Prostate gland (tissue), 2 donors: Measurements from ENCODE around the gene PODN. TPM values are rescaled to one million over a fixed set of nuclear protein-coding genes. Genes with fewer than 3 reads are reported as not detected.

ENCODE experiments used
- DNase-seq: peaks from one replicate; pipeline ENCODE4 v3.0.0-alpha.2; 2019; ENCODE audit warnings: low spot score
- H3K27ac ChIP-seq, 2 donors: fragments of 200-600 bp; sonication (generic); 2 replicates each; pipeline ENCODE4 v1.5.1; 2017 to 2019
- H3K27me3 ChIP-seq: fragments of 200-600 bp; sonication (generic); replicated peaks from 2 replicates; pipeline ENCODE4 v1.5.1; 2019; ENCODE audit not compliant: insufficient read depth
- H3K36me3 ChIP-seq, 2 donors: fragments of 200-600 bp; sonication (generic); 1 replicate in 1 of 2; 2 replicates in 1 of 2; pipeline versions ENCODE4 v1.5.1 to v1.8.1; 2017 to 2019
- H3K4me1 ChIP-seq: fragments of 200-600 bp; sonication (generic); replicated peaks from 2 replicates; pipeline ENCODE4 v1.5.1; 2019
- H3K4me3 ChIP-seq, 2 donors: fragments of 200-600 bp; sonication (generic); 2 replicates each; pipeline ENCODE4 v1.5.1; 2017 to 2019
- H3K9me3 ChIP-seq: fragments of 200-600 bp; sonication (generic); 2 replicates; pipeline ENCODE4 v1.5.1; 2017
- POLR2A ChIP-seq: fragments of 450-650 bp; IDR thresholded peaks from one replicate; pipeline ENCODE4 v1.6.1; 2016; ENCODE audit warnings: antibody characterized with exemption, mild to moderate bottlenecking
- POLR2AphosphoS5 ChIP-seq: sonication (generic); formaldehyde crosslinking; IDR thresholded peaks from one replicate; pipeline ENCODE4 v1.6.1; 2017; ENCODE audit warnings: antibody characterized with exemption
- WGBS: methylation state at CpG from one replicate; pipeline ENCODE4 v1.1.5; 2018; 5-methylcytosine and 5-hydroxymethylcytosine counted together
- intact Hi-C: fragments of 100-400 bp; cut with DNase I; formaldehyde crosslinking; loops from one replicate; pipeline ENCODE4 v1.14.2; 2022
- total RNA-seq, 2 donors: library from RNA; depleted of rRNA; stranded (reverse); fragments of >200 nt; gene quantifications; one replicate each; pipeline ENCODE4 v1.1.0, GENCODE V29; 2016
- TF ChIP-seq, protein P1 (sequence below), 4 experiments: fragments of 200-600 bp in 2 of 4; fragments of 450-650 bp in 2 of 4; sonication (generic) in 2 of 4; IDR thresholded peaks; 1 replicate in 3 of 4; 2 replicates in 1 of 4; pipeline ENCODE4 v1.5.1; 2016 to 2019; ENCODE audit warnings: antibody characterized with exemption in 4 of 4, mild to moderate bottlenecking in 2 of 4, moderate library complexity in 2 of 4

Gene PODN
- total RNA-seq, 2 donors from 2014 or later = 11.6 to 92.7 TPM

DNA sequence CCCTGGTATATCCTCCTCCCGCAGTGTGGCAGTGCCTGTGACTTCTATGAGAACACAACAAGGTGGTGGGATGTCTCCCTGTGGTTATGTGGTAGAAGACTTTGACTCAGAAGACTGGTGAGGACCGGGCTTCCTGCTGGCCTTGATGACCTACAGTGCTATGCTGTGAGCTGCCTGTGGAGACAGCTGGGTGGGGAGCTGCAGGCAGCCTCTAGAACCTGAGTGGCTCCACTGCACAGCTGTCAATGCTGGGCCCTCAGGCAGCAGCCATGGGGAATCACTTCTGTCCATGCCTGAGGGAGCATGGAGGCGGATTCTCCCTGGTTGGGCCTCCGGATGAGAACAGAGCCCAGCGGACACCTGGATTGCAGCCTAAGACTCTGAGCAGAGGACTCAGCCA, 65.5 kb downstream of the PODN start:
- WGBS = 92% methylated on average over 5 of the region's 5 CpGs
- H3K27ac ChIP-seq = no peak overlapping the region
- TF ChIP-seq POLR2AphosphoS5 (no peak), POLR2A (no peak)
- TF ChIP-seq, protein P1, sequence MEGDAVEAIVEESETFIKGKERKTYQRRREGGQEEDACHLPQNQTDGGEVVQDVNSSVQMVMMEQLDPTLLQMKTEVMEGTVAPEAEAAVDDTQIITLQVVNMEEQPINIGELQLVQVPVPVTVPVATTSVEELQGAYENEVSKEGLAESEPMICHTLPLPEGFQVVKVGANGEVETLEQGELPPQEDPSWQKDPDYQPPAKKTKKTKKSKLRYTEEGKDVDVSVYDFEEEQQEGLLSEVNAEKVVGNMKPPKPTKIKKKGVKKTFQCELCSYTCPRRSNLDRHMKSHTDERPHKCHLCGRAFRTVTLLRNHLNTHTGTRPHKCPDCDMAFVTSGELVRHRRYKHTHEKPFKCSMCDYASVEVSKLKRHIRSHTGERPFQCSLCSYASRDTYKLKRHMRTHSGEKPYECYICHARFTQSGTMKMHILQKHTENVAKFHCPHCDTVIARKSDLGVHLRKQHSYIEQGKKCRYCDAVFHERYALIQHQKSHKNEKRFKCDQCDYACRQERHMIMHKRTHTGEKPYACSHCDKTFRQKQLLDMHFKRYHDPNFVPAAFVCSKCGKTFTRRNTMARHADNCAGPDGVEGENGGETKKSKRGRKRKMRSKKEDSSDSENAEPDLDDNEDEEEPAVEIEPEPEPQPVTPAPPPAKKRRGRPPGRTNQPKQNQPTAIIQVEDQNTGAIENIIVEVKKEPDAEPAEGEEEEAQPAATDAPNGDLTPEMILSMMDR (IDR thresholded peaks at IDR 0.05) = no peak

DNA sequence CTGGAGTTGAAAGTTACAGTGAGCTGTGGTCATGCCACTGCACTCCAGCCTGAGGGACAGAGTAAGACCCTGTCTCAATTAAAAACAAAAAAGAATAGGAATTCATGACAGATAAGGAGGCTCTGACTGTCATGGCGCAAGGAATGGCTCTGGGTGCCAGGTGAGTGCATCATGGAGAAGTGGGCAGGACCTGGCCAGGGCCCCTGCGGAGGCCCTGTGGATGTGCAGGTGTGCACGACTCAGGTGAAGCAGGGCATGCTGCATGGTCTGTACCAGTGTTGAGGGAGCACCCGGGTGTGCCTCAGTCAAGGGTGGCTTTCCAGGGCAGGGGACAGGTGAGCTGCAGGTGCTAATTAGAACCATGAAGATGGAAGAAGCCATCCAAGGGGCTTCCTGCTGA, 66.4 kb downstream of the PODN start:
- 92% methylated on average over 4 of the region's 4 CpGs for WGBS
- no peaks in the 10 kb centered on the region for H3K4me1 ChIP-seq

More for the DNA sequence above, 65.5 kb downstream of the PODN start:
- H3K36me3 ChIP-seq = no peaks in the 10 kb centered on the region
- no peak overlapping the region for H3K4me3 ChIP-seq
- no peaks in the 10 kb centered on the region for H3K27me3 ChIP-seq
- no peaks in the 10 kb centered on the region for H3K4me1 ChIP-seq
- intact Hi-C loops = no loop called here
- DNase-seq = no peak
- H3K9me3 ChIP-seq = no peaks in the 10 kb centered on the region

DNA sequence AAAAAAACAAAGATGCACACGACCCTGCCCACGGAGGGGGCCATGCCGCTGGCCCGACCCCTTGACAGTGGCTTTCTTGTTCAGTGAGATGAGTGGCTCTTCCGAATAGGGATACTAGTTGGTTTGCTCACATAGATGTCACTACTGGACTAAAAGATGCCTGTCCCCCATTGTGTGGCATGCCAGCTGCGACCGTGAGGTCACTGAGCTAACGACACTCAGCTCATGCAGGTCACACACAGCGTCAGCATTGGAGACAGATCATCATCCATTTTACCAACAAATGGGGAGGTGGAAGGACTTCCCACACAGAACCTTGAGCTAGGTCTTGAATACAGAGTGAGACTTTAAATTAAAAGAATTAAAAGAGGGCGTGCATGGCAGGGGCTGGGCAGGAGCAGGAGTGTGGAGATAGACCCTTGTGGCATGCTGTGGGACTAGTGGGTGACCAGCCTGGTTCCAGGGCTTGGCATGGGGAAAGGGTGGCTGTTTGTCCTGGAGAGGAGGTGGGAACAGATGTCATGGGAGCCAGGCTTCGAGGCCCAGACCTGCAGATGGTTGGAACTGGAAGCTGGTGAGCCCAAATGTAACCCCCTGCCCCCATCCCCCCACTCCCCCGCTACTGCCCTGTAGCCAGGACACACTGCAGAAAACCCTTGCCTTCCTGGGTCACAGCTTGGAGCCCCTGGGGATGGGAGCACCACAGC, 68.0 kb downstream of the PODN start:
- no peak for DNase-seq
- no peaks in the 10 kb centered on the region for H3K36me3 ChIP-seq
- TF ChIP-seq POLR2AphosphoS5 (no peak), POLR2A (no peak)
- TF ChIP-seq, protein P1 (IDR thresholded peaks at IDR 0.05) = no peak
- 83% methylated on average over 11 of the region's 12 CpGs for WGBS
- no peaks in the 10 kb centered on the region for H3K27me3 ChIP-seq
- H3K4me1 ChIP-seq = no peaks in the 10 kb centered on the region
- no peaks in the 10 kb centered on the region for H3K9me3 ChIP-seq
- intact Hi-C loops = no loop called here
- peak overlapping the region in 1 of 2 donors; percentile 41 for H3K27ac ChIP-seq
- H3K4me3 ChIP-seq = no peak overlapping the region

More for the DNA sequence above, 66.4 kb downstream of the PODN start:
- TF ChIP-seq, protein P1 (IDR thresholded peaks at IDR 0.05) = no peak
- no peak for TF ChIP-seq POLR2AphosphoS5
- TF ChIP-seq POLR2A = no peak
- H3K9me3 ChIP-seq = no peaks in the 10 kb centered on the region
- no peaks in the 10 kb centered on the region for H3K36me3 ChIP-seq
- intact Hi-C loops = no loop called here
- no peaks in the 10 kb centered on the region for H3K27me3 ChIP-seq
- no peak overlapping the region for H3K4me3 ChIP-seq
- no peak for DNase-seq
- no peak overlapping the region for H3K27ac ChIP-seq

DNA sequence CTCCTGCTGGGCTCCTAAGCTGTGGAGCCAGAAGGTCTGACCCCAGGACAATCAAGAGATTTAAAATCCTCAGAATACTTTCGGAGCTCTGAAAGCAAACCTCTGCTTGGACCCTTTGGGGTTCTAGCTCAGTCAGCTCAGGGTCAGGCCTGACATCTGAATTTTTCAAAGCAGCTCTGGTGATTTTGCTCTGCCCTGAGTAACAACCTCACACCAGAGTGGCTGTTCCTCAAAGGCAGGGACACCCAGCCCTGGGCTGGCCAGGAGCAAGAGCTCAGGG, 68.5 kb downstream of the PODN start:
- no peak for DNase-seq
- WGBS = 85% methylated on average over 1 of the region's 1 CpG
- Histone ChIP-seq H3K27ac (peak overlapping the region; percentile 26 to 41), H3K4me1 (no peaks in the 10 kb centered on the region), H3K27me3 (no peaks in the 10 kb centered on the region), H3K9me3 (no peaks in the 10 kb centered on the region), H3K36me3 (no peaks in the 10 kb centered on the region), H3K4me3 (no peak overlapping the region)
- no peak for TF ChIP-seq POLR2AphosphoS5
- TF ChIP-seq, protein P1 (IDR thresholded peaks at IDR 0.05) = no peak
- TF ChIP-seq POLR2A = no peak
- intact Hi-C loops = no loop called here

DNA sequence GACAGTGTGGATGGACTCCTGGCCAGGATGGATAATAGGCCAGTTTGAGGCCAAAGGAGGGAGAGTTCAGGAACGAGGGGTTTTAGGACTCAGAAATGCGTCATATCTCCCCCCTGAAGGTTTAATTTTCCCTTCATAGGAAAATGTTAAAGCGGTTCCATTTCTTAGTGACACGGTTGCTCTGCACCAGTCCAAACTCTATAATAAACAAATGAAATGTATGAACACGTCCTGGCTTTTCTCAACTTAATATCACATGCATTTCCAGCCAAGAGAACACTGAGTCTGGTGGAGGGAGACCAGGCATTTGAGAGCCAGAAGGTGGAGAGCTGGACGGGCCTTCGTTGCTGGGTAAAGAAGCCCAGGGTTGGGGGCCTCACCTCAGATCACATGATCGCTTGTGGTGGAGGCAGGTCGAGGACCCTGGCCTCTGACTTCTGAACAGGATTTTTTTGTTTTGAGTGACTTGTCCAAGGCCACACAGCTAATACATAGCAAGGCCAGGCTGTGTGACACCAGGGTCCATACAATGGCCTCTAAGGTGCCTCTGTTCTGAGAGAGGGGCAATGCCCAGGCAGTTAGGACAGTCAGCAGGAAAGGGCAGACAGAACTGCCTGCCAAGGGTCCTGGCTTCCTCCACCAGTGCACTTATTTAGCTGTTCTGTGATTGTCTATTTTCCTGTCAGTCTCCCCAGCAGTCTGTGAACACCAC, 69.0 kb downstream of the PODN start:
- no peaks in the 10 kb centered on the region for H3K9me3 ChIP-seq
- 55% methylated on average over 9 of the region's 9 CpGs for WGBS
- H3K27me3 ChIP-seq = no peaks in the 10 kb centered on the region
- no peak overlapping the region for H3K4me3 ChIP-seq
- H3K36me3 ChIP-seq = no peaks in the 10 kb centered on the region
- intact Hi-C loops = no loop called here
- no peak for DNase-seq
- TF ChIP-seq POLR2AphosphoS5 (no peak), POLR2A (no peak)
- TF ChIP-seq, protein P1 (IDR thresholded peaks at IDR 0.05) = no peak
- no peaks in the 10 kb centered on the region for H3K4me1 ChIP-seq
- peak overlapping the region; percentile 26 to 41 for H3K27ac ChIP-seq
